Measurements from ENCODE around the gene ASCC2. TPM values are rescaled to one million over a fixed set of nuclear protein-coding genes. Genes with fewer than 3 reads are reported as not detected.

ASCC2 gene
- total and polyA plus RNA-seq, 2 donors from 2014 or later = 41.9 to 51.3 TPM

GRCh38 chr22:29751669-29752068 lies 86.4 kb downstream of the ASCC2 start:
- no peak for TF ChIP-seq CTCF (IDR thresholded peaks at IDR 0.05; ENCODE audit: borderline replicate concordance, extremely low read depth, insufficient read depth)

GRCh38 chr22:29750559-29751538 lies 87.2 kb downstream of the ASCC2 start:
- Histone ChIP-seq H3K27ac (ENCODE audit: low read depth in 2 of 2, low read length in 2 of 2) (no peak overlapping the region), H3K9me3 (ENCODE audit: control insufficient read depth in 2 of 3, insufficient read depth in 1 of 3, low read length in 3 of 3) (no peaks in the 10 kb centered on the region), H3K9ac (ENCODE audit: low read length in 3 of 3) (no peak overlapping the region), H3K4me1 (ENCODE audit: control insufficient read depth in 2 of 3, insufficient read depth in 2 of 3, low read depth in 1 of 3, low read length in 3 of 3) (no peaks in the 10 kb centered on the region), H3K36me3 (ENCODE audit: control insufficient read depth in 2 of 3, insufficient read depth in 3 of 3, low read length in 3 of 3) (peaks cover 0 to 13% (median 4%) of the 10 kb centered on the region in 3 donors), H3K4me3 (ENCODE audit: low read length in 3 of 3) (no peak overlapping the region), H3K27me3 (ENCODE audit: control insufficient read depth, insufficient read depth, low read length) (no peaks in the 10 kb centered on the region)
- no peak for TF ChIP-seq CTCF (IDR thresholded peaks at IDR 0.05; ENCODE audit: borderline replicate concordance, extremely low read depth, insufficient read depth)
- FAIRE-seq = no peak
- DNase-seq = no peak
- intact Hi-C loops (cut with DNase I) = no loop called here

More at GRCh38 chr22:29751669-29752068, 86.4 kb downstream of the ASCC2 start:
- no peak overlapping the region for H3K9ac ChIP-seq (ENCODE audit: low read length in 3 of 3)
- no peaks in the 10 kb centered on the region for H3K4me1 ChIP-seq (ENCODE audit: control insufficient read depth in 2 of 3, insufficient read depth in 2 of 3, low read depth in 1 of 3, low read length in 3 of 3)
- FAIRE-seq (no peak), DNase-seq (no peak)
- H3K4me3 ChIP-seq (ENCODE audit: low read length in 3 of 3) = no peak overlapping the region
- H3K27me3 ChIP-seq (ENCODE audit: control insufficient read depth, insufficient read depth, low read length) = no peaks in the 10 kb centered on the region
- H3K9me3 ChIP-seq (ENCODE audit: control insufficient read depth in 2 of 3, insufficient read depth in 1 of 3, low read length in 3 of 3) = no peaks in the 10 kb centered on the region
- H3K36me3 ChIP-seq (ENCODE audit: control insufficient read depth in 2 of 3, insufficient read depth in 3 of 3, low read length in 3 of 3) = peaks cover 0 to 13% (median 4%) of the 10 kb centered on the region in 3 donors
- intact Hi-C loops (cut with DNase I) = no loop called here
- no peak overlapping the region for H3K27ac ChIP-seq (ENCODE audit: low read depth in 2 of 2, low read length in 2 of 2)

GRCh38 chr22:29750029-29750428 lies 88.0 kb downstream of the ASCC2 start:
- H3K4me1 ChIP-seq (ENCODE audit: control insufficient read depth in 2 of 3, insufficient read depth in 2 of 3, low read depth in 1 of 3, low read length in 3 of 3) = no peaks in the 10 kb centered on the region
- intact Hi-C loops (cut with DNase I) = no loop called here
- H3K36me3 ChIP-seq (ENCODE audit: control insufficient read depth in 2 of 3, insufficient read depth in 3 of 3, low read length in 3 of 3) = peaks cover 0 to 18% (median 6%) of the 10 kb centered on the region in 3 donors

More at GRCh38 chr22:29750029-29750428, 88.0 kb downstream of the ASCC2 start:
- DNase-seq = no peak
- no peak for FAIRE-seq
- no peak overlapping the region for H3K4me3 ChIP-seq (ENCODE audit: low read length in 3 of 3)
- H3K27ac ChIP-seq (ENCODE audit: low read depth in 2 of 2, low read length in 2 of 2) = no peak overlapping the region
- no peak overlapping the region for H3K9ac ChIP-seq (ENCODE audit: low read length in 3 of 3)
- no peak for TF ChIP-seq CTCF (IDR thresholded peaks at IDR 0.05; ENCODE audit: borderline replicate concordance, extremely low read depth, insufficient read depth)
- H3K27me3 ChIP-seq (ENCODE audit: control insufficient read depth, insufficient read depth, low read length) = no peaks in the 10 kb centered on the region
- no peaks in the 10 kb centered on the region for H3K9me3 ChIP-seq (ENCODE audit: control insufficient read depth in 2 of 3, insufficient read depth in 1 of 3, low read length in 3 of 3)

Measured in kidney (tissue), 14 donors.